ENCODE results near the gene GNB1L.
"Not testable (repeated sequence)": the region's sequence is repeated elsewhere in the genome, so short reads cannot be mapped to it uniquely, and the experiment has no call there.

The GNB1L gene

GRCh38 chr22:19836512-19836911 lies 18.2 kb downstream of the GNB1L start:
- no peak for TF ChIP-seq CTCF (IDR thresholded peaks at IDR 0.05; ENCODE audit: borderline replicate concordance, control extremely low read depth, extremely low read depth, insufficient read depth, missing control alignments)
- no peak for DNase-seq (ENCODE audit: low spot score)
- in situ Hi-C loops (cut with MboI; ENCODE audit: low sequenced_read_pairs, unreplicated experiment), result no loop called here

- in situ Hi-C loops (cut with MboI; ENCODE audit: low sequenced_read_pairs, unreplicated experiment), result no loop called here
- no peak for DNase-seq (ENCODE audit: low spot score)
- TF ChIP-seq CTCF (IDR thresholded peaks at IDR 0.05; ENCODE audit: borderline replicate concordance, control extremely low read depth, extremely low read depth, insufficient read depth, missing control alignments), result no peak
These were observed 20.1 kb downstream of the GNB1L start for GRCh38 chr22:19834599-19834998.

GRCh38 chr22:19833327-19833726 lies 21.3 kb downstream of the GNB1L start:
- DNase-seq (ENCODE audit: low spot score); in situ Hi-C loops (cut with MboI; ENCODE audit: low sequenced_read_pairs, unreplicated experiment): not testable (repeated sequence)

GRCh38 chr22:19832476-19833108 lies 22.1 kb downstream of the GNB1L start:
- no peak for TF ChIP-seq CTCF (IDR thresholded peaks at IDR 0.05; ENCODE audit: borderline replicate concordance, control extremely low read depth, extremely low read depth, insufficient read depth, missing control alignments)
- in situ Hi-C loops (cut with MboI; ENCODE audit: low sequenced_read_pairs, unreplicated experiment), result no loop called here
- DNase-seq (ENCODE audit: low spot score), result peak; percentile 32

- in situ Hi-C loops (cut with MboI; ENCODE audit: low sequenced_read_pairs, unreplicated experiment), result not testable (repeated sequence)
These were observed 22.7 kb downstream of the GNB1L start for GRCh38 chr22:19831979-19832378.

GRCh38 chr22:19831016-19831415 lies 23.7 kb downstream of the GNB1L start:
- TF ChIP-seq CTCF (IDR thresholded peaks at IDR 0.05; ENCODE audit: borderline replicate concordance, control extremely low read depth, extremely low read depth, insufficient read depth, missing control alignments), result no peak
- no peak for DNase-seq (ENCODE audit: low spot score)
- in situ Hi-C loops (cut with MboI; ENCODE audit: low sequenced_read_pairs, unreplicated experiment), result no loop called here

More at GRCh38 chr22:19831979-19832378, 22.7 kb downstream of the GNB1L start:
- DNase-seq (ENCODE audit: low spot score), result not testable (repeated sequence)

- in situ Hi-C loops (cut with MboI; ENCODE audit: low sequenced_read_pairs, unreplicated experiment), result no loop called here
- DNase-seq (ENCODE audit: low spot score), result no peak
- no peak for TF ChIP-seq CTCF (IDR thresholded peaks at IDR 0.05; ENCODE audit: borderline replicate concordance, control extremely low read depth, extremely low read depth, insufficient read depth, missing control alignments)
These were observed 26.7 kb downstream of the GNB1L start for GRCh38 chr22:19828035-19828401.
